Left ventricle myocardium inferior (tissue), 1 donor: ENCODE results near the gene WDR13. TPM values are rescaled to one million over a fixed set of nuclear protein-coding genes. Genes with fewer than 3 reads are reported as not detected.
A peak's percentile ranks its signal among the peaks of the same experiment; 100 is the strongest.

Experiments used
- DNase-seq: peaks from one replicate; pipeline ENCODE4 v3.0.0-alpha.2; 2020
- H3K27ac ChIP-seq: fragments of 200-600 bp; replicated peaks from 2 replicates; pipeline ENCODE4 v1.8.0; 2021
- H3K27me3 ChIP-seq: fragments of 200-600 bp; 2 replicates; pipeline ENCODE4 v1.8.0; 2021; ENCODE audit warnings: low read depth
- H3K36me3 ChIP-seq: fragments of 200-600 bp; 2 replicates; pipeline ENCODE4 v1.8.0; 2021
- H3K4me1 ChIP-seq: fragments of 200-600 bp; 2 replicates; pipeline ENCODE4 v1.8.0; 2021
- H3K4me3 ChIP-seq: fragments of 200-600 bp; 2 replicates; pipeline ENCODE4 v1.8.0; 2021; ENCODE audit warnings: mild to moderate bottlenecking, moderate library complexity
- H3K9me3 ChIP-seq: fragments of 200-600 bp; replicated peaks from 2 replicates; pipeline ENCODE4 v1.8.0; 2021
- CTCF ChIP-seq: fragments of 200-600 bp; IDR thresholded peaks from 2 replicates; pipeline ENCODE4 v1.8.0; 2021; ENCODE audit warnings: antibody characterized with exemption, mild to moderate bottlenecking, borderline replicate concordance
- intact Hi-C: fragments of 100-400 bp; cut with micrococcal nuclease; formaldehyde crosslinking; loops from one replicate; pipeline ENCODE4 v1.11.0; 2022
- total RNA-seq: library from RNA; stranded (reverse); fragmentation: NEBNext Ultra II Directional; extraction: Animal tissue kit (Norgen Biotek cat#: 25700); gene quantifications from one replicate; pipeline ENCODE4 v1.2.1, GENCODE V29; 2021
- donor health status: DM: no; HTN: yes; CAD: no; lungs with severe emphysema.

Gene WDR13
- total RNA-seq, 1 donor from 2014 or later: 137 TPM

DNA sequence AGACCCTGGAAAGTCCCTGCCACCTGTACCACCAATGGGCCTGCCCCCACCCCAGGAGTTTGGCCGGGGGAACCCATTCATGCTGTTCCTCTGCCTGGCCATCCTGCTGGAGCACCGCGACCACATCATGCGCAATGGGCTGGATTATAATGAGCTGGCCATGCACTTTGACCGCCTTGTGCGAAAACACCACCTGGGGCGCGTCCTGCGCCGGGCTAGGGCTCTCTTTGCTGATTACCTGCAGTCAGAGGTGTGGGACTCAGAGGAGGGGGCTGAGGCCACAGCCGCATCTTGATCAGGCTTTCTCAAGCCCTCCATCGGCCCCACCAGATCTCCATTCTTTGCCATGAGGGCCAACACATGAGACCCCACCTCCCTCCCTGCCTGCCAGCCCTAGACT, 36.6 kb upstream of the WDR13 start:
- H3K4me1 ChIP-seq: peaks cover 12% of the 10 kb centered on the region
- peaks cover 21% of the 10 kb centered on the region for H3K36me3 ChIP-seq
- no peak for TF ChIP-seq CTCF
- H3K9me3 ChIP-seq: no peaks in the 10 kb centered on the region
- intact Hi-C loops: no loop called here
- H3K27ac ChIP-seq: no peak overlapping the region
- H3K27me3 ChIP-seq: no peaks in the 10 kb centered on the region
- no peak overlapping the region for H3K4me3 ChIP-seq
- DNase-seq: no peak

DNA sequence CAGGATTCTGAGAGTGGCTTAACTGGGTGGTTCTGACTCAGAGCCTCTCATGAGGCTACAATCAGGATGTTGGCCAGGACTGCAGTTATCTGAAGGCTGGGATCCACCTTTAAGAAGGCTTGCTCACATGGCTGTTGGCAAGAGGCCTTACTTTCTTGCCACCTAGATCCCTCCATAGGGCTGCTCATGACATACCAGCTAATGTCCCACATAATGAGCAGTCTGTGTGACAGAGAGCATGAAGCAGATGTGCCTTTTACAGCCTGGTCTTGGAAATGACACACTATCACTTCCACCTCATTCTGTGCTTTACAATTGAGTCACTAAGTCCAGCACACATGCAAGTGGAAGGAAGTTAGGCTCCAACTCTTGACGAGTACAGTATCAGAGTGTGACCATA, 27.3 kb upstream of the WDR13 start:
- no peak overlapping the region for H3K27ac ChIP-seq
- H3K36me3 ChIP-seq: no peaks in the 10 kb centered on the region
- intact Hi-C loops: no loop called here
- DNase-seq: no peak
- no peak for TF ChIP-seq CTCF
- H3K27me3 ChIP-seq: no peaks in the 10 kb centered on the region
- no peak overlapping the region for H3K4me3 ChIP-seq
- peaks cover 4% of the 10 kb centered on the region for H3K4me1 ChIP-seq
- H3K9me3 ChIP-seq: no peaks in the 10 kb centered on the region

DNA sequence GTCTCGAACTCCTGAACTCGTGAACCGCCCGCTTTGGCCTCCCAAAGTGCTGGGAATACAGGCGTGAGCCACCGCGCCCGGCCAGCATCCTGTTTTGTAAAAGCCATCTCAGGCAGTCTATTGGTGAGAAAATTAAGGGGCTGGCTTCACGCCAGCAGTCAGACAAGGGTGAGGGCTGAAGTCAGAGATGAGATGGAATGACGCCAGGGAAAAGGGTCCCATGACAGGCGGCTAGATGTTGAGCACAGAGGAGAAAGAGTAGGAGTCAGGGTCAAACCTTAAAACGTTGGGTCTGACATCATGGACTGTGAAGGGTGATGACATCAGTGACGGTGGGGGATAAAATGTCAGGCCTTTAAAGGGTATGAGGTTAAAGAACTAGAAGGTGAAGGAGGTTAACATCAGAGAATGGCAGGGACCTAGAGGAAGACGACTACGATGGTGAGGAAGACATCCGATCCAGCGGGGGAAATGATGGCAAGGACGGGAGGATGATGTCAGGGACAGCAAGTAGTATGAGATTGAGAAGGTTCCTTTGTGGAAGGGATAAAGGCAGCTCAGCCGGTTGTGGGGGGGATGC, 23.5 kb upstream of the WDR13 start:
- no peak for TF ChIP-seq CTCF
- DNase-seq: peak; percentile 38
- Histone ChIP-seq H3K4me3 (peak overlapping the region; percentile 83), H3K27me3 (no peaks in the 10 kb centered on the region), H3K36me3 (peaks cover 37% of the 10 kb centered on the region), H3K9me3 (no peaks in the 10 kb centered on the region), H3K27ac (peak overlapping the region; percentile 99), H3K4me1 (peaks cover 26% of the 10 kb centered on the region)
- intact Hi-C loops: no loop called here

DNA sequence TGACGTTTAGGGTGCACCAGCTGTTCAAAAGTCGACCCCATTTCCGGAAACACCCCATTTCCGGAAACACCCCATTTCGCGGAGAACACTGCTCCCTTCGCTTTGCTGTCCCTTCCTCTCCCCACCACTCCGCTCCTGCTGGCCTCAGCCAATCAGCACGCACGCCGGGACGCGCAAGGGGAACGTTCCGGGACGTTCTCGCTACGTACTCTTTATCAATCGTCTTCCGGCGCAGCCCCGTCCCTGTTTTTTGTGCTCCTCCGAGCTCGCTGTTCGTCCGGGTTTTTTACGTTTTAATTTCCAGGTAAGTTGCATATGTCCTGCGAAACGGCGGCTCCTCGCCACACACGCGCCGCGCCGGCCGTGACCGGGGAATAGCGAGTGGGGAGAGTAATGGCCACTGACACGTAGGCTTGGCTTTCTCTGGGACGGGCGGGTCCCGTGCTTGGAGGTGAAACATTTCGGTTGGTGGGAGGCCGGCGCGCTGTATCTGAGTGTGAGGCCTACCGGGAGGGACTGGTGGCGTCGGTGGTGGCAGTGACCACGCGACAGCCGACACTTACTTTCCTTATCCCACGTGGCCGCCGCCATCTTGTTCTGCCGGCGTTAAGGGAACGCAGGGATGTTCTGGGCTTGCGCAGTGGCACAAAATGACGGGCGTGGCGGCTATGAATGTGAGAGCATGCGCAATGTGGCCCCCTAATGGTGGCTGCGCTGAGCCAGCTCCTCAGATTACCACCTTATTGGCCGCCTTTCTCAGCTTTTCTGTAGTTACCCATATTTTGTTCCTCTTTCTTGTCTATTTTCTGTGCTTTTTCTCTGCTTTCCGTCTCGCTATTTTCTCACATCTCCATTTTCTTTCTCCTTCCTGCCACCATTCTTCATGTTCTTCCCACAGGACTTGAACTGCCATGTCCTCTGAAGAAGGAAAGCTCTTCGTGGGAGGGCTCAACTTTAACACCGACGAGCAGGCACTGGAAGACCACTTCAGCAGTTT, 22.7 kb upstream of the WDR13 start, which contains the start of gene RBM3:
Gene RBM3, plus strand, starts transcription at position 215 of the 997 bp plus-strand sequence. Its CDS starts 697 bp downstream, at position 912.
- peaks cover 26% of the 10 kb centered on the region for H3K4me1 ChIP-seq
- DNase-seq: peak; percentile 93
- H3K4me3 ChIP-seq: peak within 1 kb of the TSS; percentile 83
- peak within 1 kb of the TSS; percentile 99 for H3K27ac ChIP-seq
- no peaks in the 10 kb centered on the region for H3K27me3 ChIP-seq
- H3K9me3 ChIP-seq: no peaks in the 10 kb centered on the region
- TF ChIP-seq CTCF: peak; percentile 56
- H3K36me3 ChIP-seq: peaks cover 42% of the 10 kb centered on the region
- intact Hi-C loops: no loop called here

DNA sequence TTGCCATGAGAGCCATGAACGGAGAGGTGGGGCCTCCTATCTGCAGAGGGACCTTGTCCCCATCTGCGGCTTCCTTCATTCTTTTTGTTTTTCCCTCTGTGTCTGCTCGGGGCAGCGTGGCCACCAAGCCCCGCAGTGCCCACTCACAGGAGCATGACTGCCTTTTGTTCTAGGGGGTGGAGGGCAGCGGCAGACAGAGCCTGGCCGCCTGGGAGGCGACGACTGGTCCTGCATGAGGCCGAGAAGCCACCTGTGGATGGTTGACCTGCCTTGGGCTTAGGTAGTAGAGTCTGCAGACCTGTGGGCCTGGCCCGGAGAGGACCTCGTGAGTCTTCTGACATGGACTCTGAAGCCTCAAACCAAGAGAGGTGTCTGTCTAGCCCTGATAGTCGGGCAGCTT, 21.6 kb upstream of the WDR13 start:
- TF ChIP-seq CTCF: no peak
- intact Hi-C loops: no loop called here
- Histone ChIP-seq H3K27me3 (no peaks in the 10 kb centered on the region), H3K9me3 (no peaks in the 10 kb centered on the region), H3K36me3 (peaks cover 42% of the 10 kb centered on the region), H3K4me3 (peak overlapping the region; percentile 83), H3K4me1 (peaks cover 26% of the 10 kb centered on the region), H3K27ac (peak overlapping the region; percentile 99)
- no peak for DNase-seq
